ENCODE data around the gene HOMER3.

DNA sequence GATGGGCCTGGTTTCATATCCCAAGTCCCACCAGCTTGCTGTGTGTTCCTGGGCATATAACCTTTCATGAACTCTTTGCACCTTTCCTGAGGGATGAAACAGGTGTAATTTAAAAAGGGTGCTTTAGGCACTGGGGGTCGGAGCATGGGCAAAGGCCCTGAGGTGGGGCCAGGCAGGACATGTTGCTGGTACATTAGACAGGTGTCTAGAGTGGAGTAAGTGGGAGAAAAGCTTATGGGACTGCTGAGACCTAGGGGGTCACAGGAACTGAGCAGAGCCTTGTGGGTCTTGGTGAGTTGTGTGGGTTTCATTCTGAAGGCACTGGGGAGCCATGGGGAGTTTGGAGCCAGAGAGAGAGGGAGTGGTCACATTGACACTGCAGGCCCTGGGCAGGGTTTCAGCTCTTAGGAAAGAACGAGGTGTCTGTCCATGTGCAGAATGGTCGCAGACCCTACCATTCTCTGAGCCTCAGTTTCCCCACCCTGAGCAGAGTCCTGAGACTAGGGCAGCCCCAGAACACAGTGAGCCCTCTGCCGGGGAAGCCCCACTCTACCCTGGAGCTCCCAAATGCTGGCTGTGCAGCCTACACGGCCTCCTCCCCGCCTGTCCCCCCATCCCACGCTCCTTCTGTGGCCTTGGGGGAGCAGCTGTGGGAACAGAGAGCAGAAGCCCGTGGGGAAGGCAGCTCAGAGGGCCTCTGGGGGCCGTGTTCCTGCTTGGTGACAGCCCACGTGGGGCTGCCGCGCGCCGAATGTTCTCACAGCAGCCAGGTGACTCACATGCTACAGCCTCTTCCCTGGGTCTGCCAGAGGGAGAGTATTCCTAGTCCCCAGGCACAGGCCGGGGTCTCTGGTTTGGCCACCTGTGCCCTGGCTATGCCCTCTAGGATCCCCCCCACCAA is 7.3 kb upstream of the HOMER3 start:
- TF ChIP-seq, protein P1, sequence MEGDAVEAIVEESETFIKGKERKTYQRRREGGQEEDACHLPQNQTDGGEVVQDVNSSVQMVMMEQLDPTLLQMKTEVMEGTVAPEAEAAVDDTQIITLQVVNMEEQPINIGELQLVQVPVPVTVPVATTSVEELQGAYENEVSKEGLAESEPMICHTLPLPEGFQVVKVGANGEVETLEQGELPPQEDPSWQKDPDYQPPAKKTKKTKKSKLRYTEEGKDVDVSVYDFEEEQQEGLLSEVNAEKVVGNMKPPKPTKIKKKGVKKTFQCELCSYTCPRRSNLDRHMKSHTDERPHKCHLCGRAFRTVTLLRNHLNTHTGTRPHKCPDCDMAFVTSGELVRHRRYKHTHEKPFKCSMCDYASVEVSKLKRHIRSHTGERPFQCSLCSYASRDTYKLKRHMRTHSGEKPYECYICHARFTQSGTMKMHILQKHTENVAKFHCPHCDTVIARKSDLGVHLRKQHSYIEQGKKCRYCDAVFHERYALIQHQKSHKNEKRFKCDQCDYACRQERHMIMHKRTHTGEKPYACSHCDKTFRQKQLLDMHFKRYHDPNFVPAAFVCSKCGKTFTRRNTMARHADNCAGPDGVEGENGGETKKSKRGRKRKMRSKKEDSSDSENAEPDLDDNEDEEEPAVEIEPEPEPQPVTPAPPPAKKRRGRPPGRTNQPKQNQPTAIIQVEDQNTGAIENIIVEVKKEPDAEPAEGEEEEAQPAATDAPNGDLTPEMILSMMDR (conservative IDR thresholded peaks at IDR 0.05 in 1 of 2, IDR thresholded peaks at IDR 0.05 in 1 of 2; ENCODE audit: extremely low read depth in 1 of 2, insufficient read depth in 1 of 2, low read depth in 1 of 2, low read length in 2 of 2) = no peak
- no peak for TF ChIP-seq EZH2 (IDR thresholded peaks at IDR 0.05; ENCODE audit: borderline replicate concordance, low read length)

All from mammary epithelial cell (primary cell).